H9 (cell line): ENCODE data around the gene GLS2. TPM values are rescaled to one million over a fixed set of nuclear protein-coding genes. Genes with fewer than 3 reads are reported as not detected.

Source experiments
- DNase-seq: peaks from one replicate; pipeline ENCODE4 v3.0.0-alpha.2; 2017
- H2AFZ ChIP-seq: one replicate; pipeline ENCODE4 v1.6.1; 2013; ENCODE audit warnings: mild to moderate bottlenecking, low read length, control low read depth, moderate library complexity
- H2AK5ac ChIP-seq: 2 replicates; pipeline ENCODE4 v1.6.1; 2013; ENCODE audit warnings: low read length, control low read depth, mixed read lengths; ENCODE audit not compliant: insufficient read length
- H2BK120ac ChIP-seq: one replicate; pipeline ENCODE4 v1.6.1; 2013; ENCODE audit warnings: low read depth, mild to moderate bottlenecking, low read length, control low read depth, inconsistent platforms; ENCODE audit not compliant: poor library complexity, severe bottlenecking
- H2BK12ac ChIP-seq: 2 replicates; pipeline ENCODE4 v1.6.1; 2013; ENCODE audit warnings: low read length, control low read depth, mixed read lengths, low read depth; ENCODE audit not compliant: insufficient read length
- H2BK15ac ChIP-seq: 2 replicates; pipeline ENCODE4 v1.6.1; 2013; ENCODE audit warnings: low read depth, low read length, control low read depth
- H2BK20ac ChIP-seq: one replicate; pipeline ENCODE4 v1.6.1; 2013; ENCODE audit warnings: low read depth, mild to moderate bottlenecking, low read length, control low read depth, inconsistent platforms; ENCODE audit not compliant: poor library complexity, severe bottlenecking
- H2BK5ac ChIP-seq: 2 replicates; pipeline ENCODE4 v1.6.1; 2013; ENCODE audit warnings: low read length, control low read depth, mixed read lengths; ENCODE audit not compliant: insufficient read length
- H3K14ac ChIP-seq: 2 replicates; pipeline ENCODE4 v1.6.1; 2013; ENCODE audit warnings: low read length, control low read depth; ENCODE audit not compliant: insufficient read depth
- H3K18ac ChIP-seq: 2 replicates; pipeline ENCODE4 v1.6.1; 2013; ENCODE audit warnings: low read depth, mild to moderate bottlenecking, mixed read lengths, low read length, control low read depth; ENCODE audit not compliant: insufficient read length
- H3K23ac ChIP-seq: 2 replicates; pipeline ENCODE4 v1.6.1; 2013; ENCODE audit warnings: low read length, control low read depth, mixed read lengths, low read depth; ENCODE audit not compliant: insufficient read length
- H3K23me2 ChIP-seq: 2 replicates; pipeline ENCODE4 v1.6.1; 2013; ENCODE audit warnings: low read depth, mild to moderate bottlenecking, mixed read lengths, low read length, control low read depth; ENCODE audit not compliant: insufficient read length, poor library complexity, severe bottlenecking
- H3K27ac ChIP-seq: 2 replicates; pipeline ENCODE4 v1.5.1; 2013; ENCODE audit warnings: low read length, control low read depth, mixed read lengths, low read depth; ENCODE audit not compliant: insufficient read length
- H3K27me3 ChIP-seq: 2 replicates; pipeline ENCODE4 v1.6.1; 2013; ENCODE audit warnings: low read length, control low read depth, inconsistent platforms; ENCODE audit not compliant: insufficient read depth
- H3K4ac ChIP-seq: 2 replicates; pipeline ENCODE4 v1.6.1; 2013; ENCODE audit warnings: low read depth, mild to moderate bottlenecking, control low read depth, inconsistent platforms, low read length, moderate library complexity
- H3K4me1 ChIP-seq: 2 replicates; pipeline ENCODE4 v1.6.1; 2013; ENCODE audit warnings: low read length, control low read depth, inconsistent platforms; ENCODE audit not compliant: insufficient read depth
- H3K4me2 ChIP-seq: 2 replicates; pipeline ENCODE4 v1.6.1; 2013; ENCODE audit warnings: low read length, control low read depth, mixed read lengths; ENCODE audit not compliant: insufficient read length, insufficient read depth
- H3K56ac ChIP-seq: 2 replicates; pipeline ENCODE4 v1.6.1; 2013; ENCODE audit warnings: low read depth, mild to moderate bottlenecking, mixed read lengths, low read length, control low read depth; ENCODE audit not compliant: insufficient read length
- H3K79me1 ChIP-seq: 2 replicates; pipeline ENCODE4 v1.6.1; 2013; ENCODE audit warnings: low read depth, mild to moderate bottlenecking, moderate library complexity, low read length, control low read depth, inconsistent platforms; ENCODE audit not compliant: insufficient read depth, poor library complexity, severe bottlenecking
- H3K79me2 ChIP-seq: 2 replicates; pipeline ENCODE4 v1.6.1; 2013; ENCODE audit warnings: low read length, control low read depth, inconsistent platforms; ENCODE audit not compliant: insufficient read depth
- H3K9ac ChIP-seq: 2 replicates; pipeline ENCODE4 v1.6.1; 2013; ENCODE audit warnings: low read length, control low read depth, mixed read lengths; ENCODE audit not compliant: insufficient read length; ENCODE audit errors: extremely low read depth
- H3K9me3 ChIP-seq: one replicate; pipeline ENCODE4 v1.6.1; 2013; ENCODE audit warnings: low read depth, low read length, inconsistent platforms; ENCODE audit not compliant: control insufficient read depth
- H3T11ph ChIP-seq: one replicate; pipeline ENCODE4 v1.6.1; 2013; ENCODE audit warnings: mild to moderate bottlenecking, low read length, control low read depth, inconsistent platforms
- H4K20me1 ChIP-seq: one replicate; pipeline ENCODE4 v1.6.1; 2013; ENCODE audit not compliant: control insufficient read depth, insufficient read length, insufficient read depth
- H4K5ac ChIP-seq: 2 replicates; pipeline ENCODE4 v1.6.1; 2013; ENCODE audit warnings: low read depth, mild to moderate bottlenecking, mixed read lengths, low read length, control low read depth; ENCODE audit not compliant: insufficient read length
- H4K8ac ChIP-seq: replicated peaks from 2 replicates; pipeline ENCODE4 v1.6.1; 2013; ENCODE audit warnings: low read length, control low read depth, mixed read lengths, low read depth; ENCODE audit not compliant: insufficient read length
- H4K91ac ChIP-seq: 2 replicates; pipeline ENCODE4 v1.6.1; 2013; ENCODE audit warnings: low read depth, mild to moderate bottlenecking, moderate library complexity, mixed read lengths, low read length, control low read depth; ENCODE audit not compliant: insufficient read length
- H3K27ac Mint-ChIP-seq, 3 experiments: 2 replicates in 2 of 3; 3 replicates in 1 of 3; pipeline ENCODE4 v1.8.0; 2020 to 2021; ENCODE audit warnings: mixed read lengths in 3 of 3, mild to moderate bottlenecking in 1 of 3, moderate library complexity in 1 of 3
- H3K27me3 Mint-ChIP-seq: 2 replicates; pipeline ENCODE4 v1.8.0; 2021; ENCODE audit warnings: low read depth, mild to moderate bottlenecking, moderate library complexity, mixed read lengths
- H3K36me3 Mint-ChIP-seq, 3 experiments: 2 replicates in 2 of 3; 3 replicates in 1 of 3; pipeline ENCODE4 v1.8.0; 2020 to 2021; ENCODE audit warnings: low read depth in 3 of 3, mixed read lengths in 3 of 3; ENCODE audit not compliant: insufficient read depth in 1 of 3
- H3K4me1 Mint-ChIP-seq, 2 experiments: 2 replicates each; pipeline ENCODE4 v1.8.0; 2020; ENCODE audit warnings: mixed read lengths in 2 of 2
- H3K4me3 Mint-ChIP-seq, 2 experiments: 2 replicates in 1 of 2; 3 replicates in 1 of 2; pipeline ENCODE4 v1.8.0; 2020 to 2021; ENCODE audit warnings: mild to moderate bottlenecking in 2 of 2, mixed read lengths in 2 of 2, moderate library complexity in 1 of 2
- H3K9me3 Mint-ChIP-seq, 2 experiments: 2 replicates in 1 of 2; 3 replicates in 1 of 2; pipeline ENCODE4 v1.8.0; 2020; ENCODE audit warnings: mild to moderate bottlenecking in 2 of 2, mixed read lengths in 2 of 2, moderate library complexity in 1 of 2
- CTCF ChIP-seq: fragments of 200-600 bp; sonication (generic); conservative IDR thresholded peaks from 3 replicates; pipeline ENCODE4 v1.8.0; 2021; ENCODE audit warnings: antibody characterized with exemption, mild to moderate bottlenecking
- WGBS: extraction: QIAGEN DNeasy Blood & Tissue Kit; methylation state at CpG from one replicate; pipeline ENCODE4 v1.1.7; 2013; ENCODE audit warnings: missing lambda C conversion rate, low lambda C conversion rate, mixed read lengths; ENCODE audit not compliant: insufficient read length; ENCODE audit errors: extremely low coverage; 5-methylcytosine and 5-hydroxymethylcytosine counted together
- total RNA-seq: library from RNA; stranded (reverse); gene quantifications from 2 replicates; pipeline ENCODE4 v1.2.1, GENCODE V29; 2021

GLS2 gene
- total RNA-seq, 1 experiment from 2014 or later = 17.0 TPM

- Histone ChIP-seq H3K4me1 (no peaks in the 10 kb centered on the region), H2BK120ac (no peak overlapping the region), H3K4me2 (no peak overlapping the region), H3K14ac (no peak overlapping the region), H3K18ac (no peak overlapping the region), H3K27ac (no peak overlapping the region), H3K79me1 (no peaks in the 10 kb centered on the region), H3K9me3 (no peaks in the 10 kb centered on the region), H3K23ac (no peak overlapping the region), H2BK15ac (no peak overlapping the region), H3T11ph (no peak overlapping the region), H4K91ac (no peak overlapping the region), H4K20me1 (no peaks in the 10 kb centered on the region), H3K4ac (no peak overlapping the region), H3K27me3 (peaks cover 13% of the 10 kb centered on the region; the same call in 1 of the 2 replicates), H4K5ac (no peak overlapping the region), H3K79me2 (no peaks in the 10 kb centered on the region), H2AK5ac (no peak overlapping the region), H2BK12ac (no peak overlapping the region), H2BK5ac (no peak overlapping the region), H2AFZ (no peak overlapping the region), H4K8ac (no peak overlapping the region), H3K56ac (no peak overlapping the region), H3K23me2 (peaks cover 11% of the 10 kb centered on the region), H3K9ac (no peak overlapping the region), H2BK20ac (no peak overlapping the region)
- Mint-ChIP-seq H3K27me3 (peaks cover 31% of the 10 kb centered on the region), H3K4me1 (peaks cover 11 to 13% of the 10 kb centered on the region in 2 experiments), H3K9me3 (peaks cover 8 to 13% of the 10 kb centered on the region in 2 experiments; a peak in 4 of 5 replicates), H3K27ac (no peak overlapping the region), H3K36me3 (peaks cover 0 to 6% (median 0%) of the 10 kb centered on the region in 3 experiments; a peak in 2 of 7 replicates), H3K4me3 (no peak overlapping the region)
- DNase-seq = no peak
- no CpG with 5 or more reads among the region's 1 CpG for WGBS
- TF ChIP-seq CTCF = no peak
Observed at GRCh38 chr12:56484566-56484965, 3.4 kb downstream of the GLS2 start.
